ENCODE results near the gene LIFR. TPM values are rescaled to one million over a fixed set of nuclear protein-coding genes. Genes with fewer than 3 reads are reported as not detected.

Gene LIFR
- total RNA-seq, 1 experiment from 2014 or later, result 7.8 TPM

DNA sequence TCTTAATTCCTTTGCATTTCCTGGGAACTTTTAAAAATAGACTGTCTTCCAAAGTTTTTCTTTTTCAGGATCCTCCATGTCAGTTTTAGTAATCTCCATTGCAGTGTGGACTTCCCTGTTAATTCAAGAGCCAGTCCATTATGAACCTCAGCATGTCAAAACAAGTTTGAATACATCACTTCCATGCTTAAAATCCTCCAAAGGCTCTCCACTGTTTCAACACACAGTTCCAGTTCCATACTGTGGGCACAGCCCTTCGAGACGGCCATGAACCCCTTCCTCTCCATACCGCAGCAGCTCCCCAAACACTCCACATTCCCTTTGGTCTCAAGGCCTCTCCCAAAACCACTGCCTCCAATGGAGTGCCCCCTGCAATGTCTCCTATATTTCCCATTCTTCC lies 19.5 kb downstream of the LIFR start:
- Histone ChIP-seq H3K18ac (ENCODE audit: insufficient read length, low read depth, low read length) (no peak overlapping the region), H3K23ac (ENCODE audit: insufficient read length, low read depth, low read length) (no peak overlapping the region), H3K4me2 (ENCODE audit: insufficient read depth, insufficient read length, low read length) (no peak overlapping the region), H3K4me1 (ENCODE audit: insufficient read depth, low read length) (peaks cover 7% of the 10 kb centered on the region), H3K27me3 (ENCODE audit: insufficient read depth, low read length) (no peaks in the 10 kb centered on the region), H3K27ac (ENCODE audit: insufficient read length, low read depth, low read length) (no peak overlapping the region), H3K9me3 (ENCODE audit: control insufficient read depth, low read depth, low read length) (no peaks in the 10 kb centered on the region), H3K79me1 (ENCODE audit: insufficient read depth, low read depth, low read length, poor library complexity, severe bottlenecking) (peaks cover 3% of the 10 kb centered on the region), H3K4ac (ENCODE audit: low read depth, low read length) (no peak overlapping the region), H2BK20ac (ENCODE audit: low read depth, low read length, poor library complexity, severe bottlenecking) (no peak overlapping the region), H3K23me2 (ENCODE audit: insufficient read length, low read depth, low read length, poor library complexity, severe bottlenecking) (no peaks in the 10 kb centered on the region), H2BK5ac (ENCODE audit: insufficient read length, low read length) (no peak overlapping the region), H2BK12ac (ENCODE audit: insufficient read length, low read depth, low read length) (no peak overlapping the region), H4K20me1 (ENCODE audit: control insufficient read depth, insufficient read depth, insufficient read length) (no peaks in the 10 kb centered on the region), H4K5ac (ENCODE audit: insufficient read length, low read depth, low read length) (no peak overlapping the region), H4K91ac (ENCODE audit: insufficient read length, low read depth, low read length) (no peak overlapping the region), H3K14ac (ENCODE audit: insufficient read depth, low read length) (no peak overlapping the region), H3K79me2 (ENCODE audit: insufficient read depth, low read length) (peaks cover 3% of the 10 kb centered on the region; the same call in 1 of the 2 replicates), H2BK15ac (ENCODE audit: low read depth, low read length) (no peak overlapping the region), H3K56ac (ENCODE audit: insufficient read length, low read depth, low read length) (no peak overlapping the region), H4K8ac (replicated peaks; ENCODE audit: insufficient read length, low read depth, low read length) (no peak overlapping the region), H3K9ac (ENCODE audit: extremely low read depth, insufficient read length, low read length) (no peak overlapping the region), H2BK120ac (ENCODE audit: low read depth, low read length, poor library complexity, severe bottlenecking) (no peak overlapping the region), H2AFZ (ENCODE audit: low read length) (no peak overlapping the region), H2AK5ac (ENCODE audit: insufficient read length, low read length) (no peak overlapping the region), H3T11ph (ENCODE audit: low read length) (no peak overlapping the region)
- Mint-ChIP-seq H3K9me3 (no peaks in the 10 kb centered on the region), H3K36me3 (ENCODE audit: insufficient read depth in 1 of 3, low read depth in 3 of 3) (no peaks in the 10 kb centered on the region), H3K4me3 (no peak overlapping the region), H3K4me1 (peaks cover 26 to 39% of the 10 kb centered on the region in 2 experiments), H3K27ac (no peak overlapping the region), H3K27me3 (ENCODE audit: low read depth) (no peaks in the 10 kb centered on the region)
- no peak for DNase-seq
- WGBS (ENCODE audit: extremely low coverage, insufficient read length, low lambda C conversion rate), result no CpG with 5 or more reads among the region's 3 CpGs
- TF ChIP-seq, protein P1, sequence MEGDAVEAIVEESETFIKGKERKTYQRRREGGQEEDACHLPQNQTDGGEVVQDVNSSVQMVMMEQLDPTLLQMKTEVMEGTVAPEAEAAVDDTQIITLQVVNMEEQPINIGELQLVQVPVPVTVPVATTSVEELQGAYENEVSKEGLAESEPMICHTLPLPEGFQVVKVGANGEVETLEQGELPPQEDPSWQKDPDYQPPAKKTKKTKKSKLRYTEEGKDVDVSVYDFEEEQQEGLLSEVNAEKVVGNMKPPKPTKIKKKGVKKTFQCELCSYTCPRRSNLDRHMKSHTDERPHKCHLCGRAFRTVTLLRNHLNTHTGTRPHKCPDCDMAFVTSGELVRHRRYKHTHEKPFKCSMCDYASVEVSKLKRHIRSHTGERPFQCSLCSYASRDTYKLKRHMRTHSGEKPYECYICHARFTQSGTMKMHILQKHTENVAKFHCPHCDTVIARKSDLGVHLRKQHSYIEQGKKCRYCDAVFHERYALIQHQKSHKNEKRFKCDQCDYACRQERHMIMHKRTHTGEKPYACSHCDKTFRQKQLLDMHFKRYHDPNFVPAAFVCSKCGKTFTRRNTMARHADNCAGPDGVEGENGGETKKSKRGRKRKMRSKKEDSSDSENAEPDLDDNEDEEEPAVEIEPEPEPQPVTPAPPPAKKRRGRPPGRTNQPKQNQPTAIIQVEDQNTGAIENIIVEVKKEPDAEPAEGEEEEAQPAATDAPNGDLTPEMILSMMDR (conservative IDR thresholded peaks at IDR 0.05), result no peak

Data from H9 (cell line).